ENCODE results near the gene RBM17.

The RBM17 gene

DNA sequence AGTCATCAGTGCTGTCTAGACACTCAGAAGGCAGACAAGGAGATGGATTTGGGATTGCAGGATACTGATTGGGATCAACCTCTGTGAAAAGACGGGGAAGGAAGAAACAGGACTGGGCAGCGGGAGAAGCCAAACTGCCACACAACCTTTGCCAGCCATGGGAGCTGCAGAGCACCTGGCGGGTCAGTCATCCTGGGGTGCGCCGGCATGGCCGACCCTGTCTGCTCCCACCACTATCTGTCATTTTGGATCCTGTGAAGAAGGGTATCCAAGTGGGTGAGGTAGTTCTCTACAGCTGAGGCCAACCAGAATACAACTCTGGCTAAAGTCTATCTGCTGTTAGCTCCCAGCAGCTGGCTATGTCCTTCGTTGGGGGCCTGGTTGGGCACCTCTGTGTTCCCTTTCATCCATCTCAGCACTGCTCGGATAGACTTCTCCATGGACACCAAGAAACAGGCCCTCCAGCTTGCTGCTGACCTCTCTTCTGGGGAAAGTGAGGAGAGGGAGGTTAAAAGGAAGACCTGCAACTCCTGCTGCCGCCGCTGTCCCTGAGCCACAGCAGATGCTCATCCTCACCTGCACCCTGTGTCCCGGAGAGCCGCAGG lies 11.7 kb upstream of the RBM17 start:
- no peaks in the 10 kb centered on the region for H3K36me3 ChIP-seq (ENCODE audit: low read depth)
- no peak overlapping the region for H3K27ac ChIP-seq (ENCODE audit: poor library complexity, severe bottlenecking)
- no peak for DNase-seq (ENCODE audit: low spot score)
- no peak overlapping the region for H3K4me3 ChIP-seq (ENCODE audit: severe bottlenecking)
- TF ChIP-seq, protein P1, sequence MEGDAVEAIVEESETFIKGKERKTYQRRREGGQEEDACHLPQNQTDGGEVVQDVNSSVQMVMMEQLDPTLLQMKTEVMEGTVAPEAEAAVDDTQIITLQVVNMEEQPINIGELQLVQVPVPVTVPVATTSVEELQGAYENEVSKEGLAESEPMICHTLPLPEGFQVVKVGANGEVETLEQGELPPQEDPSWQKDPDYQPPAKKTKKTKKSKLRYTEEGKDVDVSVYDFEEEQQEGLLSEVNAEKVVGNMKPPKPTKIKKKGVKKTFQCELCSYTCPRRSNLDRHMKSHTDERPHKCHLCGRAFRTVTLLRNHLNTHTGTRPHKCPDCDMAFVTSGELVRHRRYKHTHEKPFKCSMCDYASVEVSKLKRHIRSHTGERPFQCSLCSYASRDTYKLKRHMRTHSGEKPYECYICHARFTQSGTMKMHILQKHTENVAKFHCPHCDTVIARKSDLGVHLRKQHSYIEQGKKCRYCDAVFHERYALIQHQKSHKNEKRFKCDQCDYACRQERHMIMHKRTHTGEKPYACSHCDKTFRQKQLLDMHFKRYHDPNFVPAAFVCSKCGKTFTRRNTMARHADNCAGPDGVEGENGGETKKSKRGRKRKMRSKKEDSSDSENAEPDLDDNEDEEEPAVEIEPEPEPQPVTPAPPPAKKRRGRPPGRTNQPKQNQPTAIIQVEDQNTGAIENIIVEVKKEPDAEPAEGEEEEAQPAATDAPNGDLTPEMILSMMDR (IDR thresholded peaks at IDR 0.05; ENCODE audit: poor library complexity, severe bottlenecking): no peak
- peaks cover 4% of the 10 kb centered on the region for H3K27me3 ChIP-seq (ENCODE audit: insufficient read depth, poor library complexity, severe bottlenecking)
- H3K9me3 ChIP-seq (ENCODE audit: severe bottlenecking): no peaks in the 10 kb centered on the region
- no peak for ATAC-seq (ENCODE audit: low read depth)
- H3K4me1 ChIP-seq (ENCODE audit: insufficient read depth, poor library complexity, severe bottlenecking): no peaks in the 10 kb centered on the region

DNA sequence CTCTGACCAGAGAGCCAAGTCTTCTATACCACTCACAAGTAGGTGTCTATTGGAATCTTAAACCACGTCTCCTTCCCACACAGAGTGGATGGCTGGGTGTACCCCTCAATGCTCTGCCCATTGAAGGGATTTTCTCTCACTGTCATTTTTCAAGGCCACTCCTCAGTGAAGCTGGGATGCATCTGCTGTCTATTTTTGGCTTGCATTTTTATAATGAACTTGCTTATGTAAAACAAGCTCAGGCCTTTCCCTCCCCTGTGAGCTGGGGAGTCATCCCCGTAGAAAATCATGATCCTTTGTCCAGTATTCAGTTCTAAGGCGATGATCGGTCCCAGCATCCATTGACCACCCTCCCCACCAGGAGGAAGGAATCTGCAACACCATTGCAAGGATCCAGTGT lies 9.8 kb upstream of the RBM17 start:
- Histone ChIP-seq H3K27me3 (ENCODE audit: insufficient read depth, poor library complexity, severe bottlenecking) (peaks cover 4% of the 10 kb centered on the region), H3K27ac (ENCODE audit: poor library complexity, severe bottlenecking) (no peak overlapping the region), H3K4me3 (ENCODE audit: severe bottlenecking) (no peak overlapping the region), H3K36me3 (ENCODE audit: low read depth) (no peaks in the 10 kb centered on the region), H3K9me3 (ENCODE audit: severe bottlenecking) (no peaks in the 10 kb centered on the region), H3K4me1 (ENCODE audit: insufficient read depth, poor library complexity, severe bottlenecking) (no peaks in the 10 kb centered on the region)
- ATAC-seq (ENCODE audit: low read depth): no peak
- TF ChIP-seq, protein P1 (IDR thresholded peaks at IDR 0.05; ENCODE audit: poor library complexity, severe bottlenecking): no peak
- DNase-seq (ENCODE audit: low spot score): no peak

DNA sequence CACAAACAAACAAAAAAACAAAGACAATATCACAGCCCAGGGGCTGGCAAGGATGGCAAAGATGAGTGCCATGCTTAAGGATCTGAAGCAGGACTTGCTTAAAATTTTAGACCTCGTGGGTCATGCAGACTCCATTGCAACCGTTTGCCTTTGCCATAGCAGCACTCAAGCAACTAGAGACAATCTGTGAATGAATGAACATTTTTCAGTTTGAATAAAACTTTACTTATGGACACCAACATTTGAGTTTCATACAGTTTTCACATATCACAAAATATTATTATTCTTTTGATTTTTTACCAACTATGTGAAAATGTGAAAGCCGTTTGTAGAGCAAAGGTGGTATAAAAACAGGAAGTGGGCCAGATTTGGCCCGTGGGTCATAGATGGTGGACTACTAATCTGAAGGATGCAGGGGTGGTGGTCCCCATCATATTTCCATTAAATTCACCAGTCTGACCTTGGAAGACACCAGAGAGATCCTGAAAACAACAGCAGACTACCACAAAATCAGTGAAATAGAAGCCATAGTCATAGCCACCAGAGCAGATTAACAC lies 8.3 kb upstream of the RBM17 start:
- Histone ChIP-seq H3K27ac (ENCODE audit: poor library complexity, severe bottlenecking) (no peak overlapping the region), H3K9me3 (ENCODE audit: severe bottlenecking) (no peaks in the 10 kb centered on the region), H3K36me3 (ENCODE audit: low read depth) (no peaks in the 10 kb centered on the region), H3K27me3 (ENCODE audit: insufficient read depth, poor library complexity, severe bottlenecking) (peaks cover 4% of the 10 kb centered on the region), H3K4me3 (ENCODE audit: severe bottlenecking) (no peak overlapping the region), H3K4me1 (ENCODE audit: insufficient read depth, poor library complexity, severe bottlenecking) (no peaks in the 10 kb centered on the region)
- no peak for ATAC-seq (ENCODE audit: low read depth)
- no peak for DNase-seq (ENCODE audit: low spot score)
- TF ChIP-seq, protein P1 (IDR thresholded peaks at IDR 0.05; ENCODE audit: poor library complexity, severe bottlenecking): no peak

- TF ChIP-seq, protein P1 (IDR thresholded peaks at IDR 0.05; ENCODE audit: poor library complexity, severe bottlenecking): no peak
- Histone ChIP-seq H3K4me3 (ENCODE audit: severe bottlenecking) (no peak overlapping the region), H3K27me3 (ENCODE audit: insufficient read depth, poor library complexity, severe bottlenecking) (no peaks in the 10 kb centered on the region), H3K9me3 (ENCODE audit: severe bottlenecking) (no peaks in the 10 kb centered on the region), H3K4me1 (ENCODE audit: insufficient read depth, poor library complexity, severe bottlenecking) (no peaks in the 10 kb centered on the region), H3K36me3 (ENCODE audit: low read depth) (no peaks in the 10 kb centered on the region), H3K27ac (ENCODE audit: poor library complexity, severe bottlenecking) (no peak overlapping the region)
- DNase-seq (ENCODE audit: low spot score) (no peak), ATAC-seq (ENCODE audit: low read depth) (no peak)
Observed at GRCh38 chr10:6082496-6083395, 6.1 kb upstream of the RBM17 start.

All from RWPE2 (cell line).